ENCODE measurements around the gene MESP2.

Gene MESP2

DNA sequence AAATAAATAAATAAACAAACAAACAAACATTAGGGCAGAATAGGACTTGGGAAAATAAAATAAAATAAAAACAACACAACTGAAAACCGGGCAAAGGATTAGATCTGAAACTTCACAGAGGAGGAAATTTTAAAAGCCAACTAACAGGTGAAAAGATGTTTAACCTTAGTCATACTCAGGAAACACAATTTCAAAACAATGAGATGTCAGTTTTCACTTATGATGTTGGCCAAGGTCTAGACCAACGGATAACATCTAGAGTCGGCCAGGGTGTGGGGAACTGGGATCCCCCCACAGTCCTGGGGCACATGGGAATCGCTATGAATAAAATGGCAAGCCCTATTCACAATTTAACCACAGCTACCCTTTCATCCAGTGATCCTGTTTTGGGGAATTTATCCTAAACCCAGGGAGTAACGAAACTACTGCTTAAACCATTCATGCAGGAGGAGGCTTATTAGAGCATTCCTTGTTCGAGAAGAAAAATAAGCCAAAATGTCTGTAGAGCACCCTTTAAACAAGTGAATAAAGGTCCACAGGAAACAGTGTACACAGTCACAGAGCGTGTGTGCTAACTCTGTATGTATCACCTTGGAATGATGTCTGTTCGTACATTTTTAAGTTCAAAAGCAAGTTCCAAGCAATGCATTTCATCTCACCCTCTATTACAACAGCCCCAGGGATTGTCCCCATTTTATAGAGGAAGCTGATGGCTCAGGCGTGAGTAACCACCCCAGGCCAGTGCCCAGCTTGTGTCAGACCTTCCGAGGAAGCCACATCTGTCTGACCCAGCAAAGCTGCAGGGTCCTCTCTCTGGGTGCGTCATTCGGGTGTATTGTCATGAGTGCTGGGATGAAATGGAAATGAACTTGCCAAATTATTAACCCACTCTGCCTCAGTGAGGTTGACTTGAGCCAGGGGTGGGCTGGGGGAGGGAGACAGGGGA is 44.8 kb downstream of the MESP2 start:
- DNase-seq, result peak; percentile 94 to 98 (median 96)

DNA sequence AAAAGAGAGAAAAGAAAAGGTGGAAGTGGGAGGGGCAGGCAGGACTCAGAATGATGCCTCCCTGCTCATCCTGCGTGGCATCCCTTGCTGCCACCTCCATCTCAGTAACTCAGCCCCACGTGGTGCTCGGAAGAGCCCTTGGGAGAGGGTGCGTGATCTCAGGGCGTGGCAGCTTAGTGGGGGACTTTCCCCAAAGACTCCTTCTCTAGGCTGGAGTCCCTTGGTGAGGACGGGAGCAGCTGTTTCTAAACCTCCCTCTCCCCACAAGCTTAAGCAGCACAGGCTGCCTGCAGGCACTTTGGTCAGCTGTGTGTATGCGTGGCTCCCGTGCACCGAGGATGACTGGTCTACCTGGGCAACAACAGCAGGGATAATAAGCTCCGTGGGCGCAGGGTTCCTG is 45.9 kb downstream of the MESP2 start:
- DNase-seq, result peak; percentile 92 to 93 (median 93)

DNA sequence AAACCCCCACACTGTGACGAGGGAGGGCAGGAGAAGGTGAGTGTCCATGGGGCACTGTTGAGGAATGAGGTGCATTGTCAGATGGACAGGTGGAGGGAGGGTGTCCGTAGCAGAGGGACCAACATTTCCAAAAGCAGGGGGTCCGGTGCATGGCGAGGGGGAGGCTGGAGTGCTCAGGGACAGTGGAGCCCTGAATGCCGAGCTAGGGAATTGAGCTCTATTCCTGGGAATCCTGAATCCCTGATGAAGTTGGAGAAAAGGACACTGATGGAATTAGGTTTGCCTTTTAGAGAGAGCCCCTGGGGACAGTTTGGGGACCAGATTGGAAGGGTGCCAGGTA is 46.4 kb downstream of the MESP2 start:
- DNase-seq, result no peak

DNA sequence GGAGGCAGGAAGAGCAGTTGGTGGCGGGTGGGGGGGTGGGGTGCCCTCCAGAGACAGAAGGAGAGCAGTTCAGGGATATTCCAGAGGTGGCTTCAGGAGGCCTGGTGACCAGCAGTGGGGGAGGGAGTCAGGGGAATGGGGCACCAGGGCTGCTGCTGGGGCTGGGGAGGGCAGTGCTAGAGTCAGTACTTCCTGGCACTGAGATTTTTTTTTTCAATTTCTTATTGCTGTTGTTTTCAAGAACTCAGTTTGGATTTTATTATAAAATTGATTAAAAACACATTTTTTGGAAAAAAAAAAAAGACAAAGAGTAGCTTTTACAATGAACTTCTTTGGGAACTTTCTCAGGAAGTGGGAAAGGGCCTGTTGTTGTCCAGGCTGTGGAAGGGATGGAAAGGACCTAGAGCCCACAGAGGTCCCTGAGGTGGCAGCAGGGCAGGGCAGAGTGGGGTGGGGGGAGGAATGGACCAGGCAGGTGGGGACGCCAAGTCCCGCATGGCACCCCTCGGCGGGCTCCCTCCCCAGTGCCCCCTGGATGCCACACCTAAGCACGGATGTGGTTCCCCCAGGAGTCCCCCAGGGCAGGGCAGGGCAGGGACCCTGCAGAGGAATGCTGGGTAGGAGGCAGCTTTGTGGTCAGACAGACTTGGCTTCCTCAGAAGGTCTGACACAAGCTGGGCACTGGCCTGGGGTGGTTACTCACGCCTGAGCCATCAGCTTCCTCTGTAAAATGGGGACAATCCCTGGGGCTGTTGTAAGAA is 47.0 kb downstream of the MESP2 start:
- DNase-seq, result peak; percentile 87 to 91 (median 89)

DNA sequence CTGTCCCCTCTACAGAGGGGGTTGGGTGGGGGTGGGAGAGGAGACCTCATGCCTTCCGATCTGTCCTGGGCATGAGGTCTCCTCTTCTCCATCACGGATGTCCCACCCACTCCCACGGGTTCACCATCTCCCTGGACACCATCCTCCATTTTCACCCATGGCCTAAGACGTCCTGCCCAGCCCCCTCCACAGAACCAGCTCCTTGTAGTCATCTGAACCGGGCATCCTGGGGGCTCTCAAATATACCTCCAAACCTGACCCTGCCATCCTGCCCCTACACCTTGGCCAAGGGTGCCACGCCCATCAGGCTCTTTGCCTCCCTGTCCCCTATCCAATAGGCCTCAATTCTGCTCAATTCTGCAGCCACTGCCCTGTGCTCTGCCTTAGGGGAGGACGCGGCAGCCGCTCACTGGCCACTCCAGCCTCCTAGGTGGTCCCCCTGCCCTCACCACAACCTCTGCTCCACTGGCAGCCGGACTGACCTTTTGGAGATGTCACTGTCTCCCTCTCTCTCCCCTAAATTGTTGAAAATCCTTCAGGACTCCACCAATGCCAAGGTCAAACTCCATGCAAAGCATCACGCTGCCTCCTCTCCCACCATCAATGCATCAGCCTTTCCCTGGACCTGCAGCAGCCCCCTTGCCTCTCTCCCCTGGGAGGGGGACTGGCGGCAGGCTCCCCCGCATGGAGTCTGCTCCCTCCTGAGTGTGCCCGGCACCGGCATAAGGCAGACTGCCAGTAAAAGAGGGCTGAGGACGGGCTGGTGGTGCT is 47.9 kb downstream of the MESP2 start:
- no peak for DNase-seq

DNA sequence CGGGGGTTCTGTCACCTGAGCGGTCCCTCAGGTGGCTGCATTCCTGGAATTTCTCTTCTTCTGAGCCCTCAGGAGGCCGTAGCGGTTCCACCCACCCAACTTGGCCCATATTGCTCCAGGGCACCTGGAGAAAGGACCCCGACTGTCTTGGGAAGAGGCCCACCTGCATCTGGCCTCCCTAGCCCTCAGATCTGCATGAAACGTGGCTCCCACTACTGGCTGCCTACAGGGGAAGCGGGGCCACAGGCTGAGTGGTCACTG is 48.4 kb downstream of the MESP2 start:
- DNase-seq, result no peak

DNA sequence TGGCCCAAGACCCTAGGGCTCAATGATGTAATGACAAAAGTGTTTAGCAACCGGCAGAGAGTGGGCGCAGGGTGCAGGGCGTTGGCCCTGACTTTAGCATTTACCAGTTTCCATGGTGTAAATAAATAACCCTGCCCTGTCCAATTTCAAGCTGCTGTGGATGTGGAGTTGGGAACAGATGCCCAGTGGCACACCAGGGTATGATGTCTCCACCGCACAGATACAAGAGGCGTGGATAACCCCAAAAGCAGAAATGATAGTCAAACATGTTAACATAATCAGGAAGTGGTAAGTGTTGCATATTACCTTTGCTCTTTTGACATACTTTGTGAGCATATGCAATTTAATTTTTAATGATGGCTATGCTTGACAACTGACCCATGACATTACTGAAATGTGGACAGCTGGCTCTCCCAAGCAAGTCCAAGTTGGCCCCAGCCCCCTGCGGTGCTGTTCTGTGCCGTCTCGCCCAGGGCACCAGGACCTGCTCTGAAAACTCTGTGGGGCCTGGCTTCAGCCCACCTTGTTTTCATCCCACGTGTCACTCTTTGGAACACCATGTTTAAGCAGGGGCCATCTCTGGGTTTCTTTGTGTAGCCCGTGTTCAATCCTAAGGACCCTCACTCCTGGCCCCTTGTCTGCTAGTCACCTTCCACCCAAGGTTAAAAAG is 49.3 kb downstream of the MESP2 start:
- DNase-seq, result peak; percentile 69 to 86 (median 83)

DNA sequence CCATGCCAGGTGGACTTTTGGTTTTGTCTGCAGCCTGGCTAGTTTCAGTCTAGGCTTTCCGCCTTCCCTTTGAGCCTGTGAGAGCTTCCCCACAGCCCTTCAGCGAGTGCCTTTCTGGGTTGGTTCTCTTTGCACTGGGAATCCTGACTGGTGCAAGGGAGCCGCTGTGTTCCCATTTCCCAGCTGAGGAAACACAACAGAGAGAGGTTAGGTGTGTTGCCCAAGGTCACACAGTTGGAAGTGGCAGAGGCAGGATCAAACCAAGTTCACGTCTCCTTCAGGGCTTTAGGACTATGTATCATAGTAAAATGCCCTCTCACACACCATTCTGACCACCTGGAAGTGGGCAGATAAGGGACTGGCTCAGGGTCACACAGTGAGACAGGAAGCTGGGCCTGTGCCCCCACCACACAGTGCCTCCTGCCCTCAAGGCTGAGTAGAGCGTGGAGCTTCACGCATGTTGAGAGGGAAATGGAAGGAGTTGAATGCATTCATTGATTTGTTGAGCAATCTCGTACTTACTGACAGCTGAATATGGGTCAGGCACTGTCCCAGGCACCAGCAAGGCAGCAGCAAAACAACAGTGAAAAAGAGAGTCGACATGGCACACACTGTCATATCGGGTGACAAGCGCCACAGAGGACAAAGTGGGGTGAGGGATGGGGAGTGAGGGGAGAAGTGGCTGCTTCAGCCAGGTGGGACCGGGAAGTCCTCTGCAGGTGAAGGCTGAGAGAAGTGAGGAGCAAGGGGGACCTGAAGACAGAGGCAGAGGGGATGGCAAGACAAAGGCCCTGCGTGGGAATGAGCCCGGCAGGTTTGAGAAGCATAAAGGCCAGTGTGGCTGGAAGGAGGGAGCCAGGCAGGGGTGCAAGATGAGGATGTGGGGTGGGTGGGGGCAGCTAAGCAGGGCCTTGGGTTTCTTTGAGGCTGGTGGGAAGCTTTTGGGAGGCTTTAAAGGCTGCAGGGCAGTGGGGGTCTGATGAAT is 50.8 kb downstream of the MESP2 start:
- DNase-seq, result peak; percentile 46 to 54 (median 50)

DNA sequence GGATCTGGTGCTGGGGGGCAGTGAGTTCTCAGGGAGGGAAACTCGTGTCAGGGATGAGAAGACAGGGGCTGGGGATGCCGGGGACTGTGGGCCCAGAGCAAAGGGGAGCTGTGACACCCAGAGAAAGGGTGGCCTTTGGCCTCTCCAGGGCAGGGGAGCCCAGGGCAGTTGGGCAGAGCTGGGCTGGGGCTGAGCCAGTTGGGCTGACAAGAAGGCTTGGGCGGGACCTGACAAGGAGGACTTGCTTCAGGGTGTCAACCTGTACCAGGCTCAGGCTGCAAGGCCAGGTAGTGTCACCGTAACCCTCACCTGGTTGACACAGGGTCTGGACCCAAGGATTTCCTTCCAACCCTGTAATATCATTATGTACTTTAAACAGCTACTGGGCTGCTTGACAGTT is 51.7 kb downstream of the MESP2 start:
- no peak for DNase-seq

Measured in suppressor macrophage treated with lipopolysaccharide for 1 hour (primary cell).